Stimulated activated CD8-positive, alpha-beta memory T cell treated with anti-CD3 and anti-CD28 coated beads, Interleukin-7, amount 100 ng/mL, for 4 hours (primary cell): ENCODE data around the gene BCL2L13.

Experiments
- DNase-seq, 2 donors: peaks; one replicate each; pipeline ENCODE4 v3.0.0-alpha.2; 2020; ENCODE audit warnings: low read depth in 2 of 2

Gene BCL2L13

DNA sequence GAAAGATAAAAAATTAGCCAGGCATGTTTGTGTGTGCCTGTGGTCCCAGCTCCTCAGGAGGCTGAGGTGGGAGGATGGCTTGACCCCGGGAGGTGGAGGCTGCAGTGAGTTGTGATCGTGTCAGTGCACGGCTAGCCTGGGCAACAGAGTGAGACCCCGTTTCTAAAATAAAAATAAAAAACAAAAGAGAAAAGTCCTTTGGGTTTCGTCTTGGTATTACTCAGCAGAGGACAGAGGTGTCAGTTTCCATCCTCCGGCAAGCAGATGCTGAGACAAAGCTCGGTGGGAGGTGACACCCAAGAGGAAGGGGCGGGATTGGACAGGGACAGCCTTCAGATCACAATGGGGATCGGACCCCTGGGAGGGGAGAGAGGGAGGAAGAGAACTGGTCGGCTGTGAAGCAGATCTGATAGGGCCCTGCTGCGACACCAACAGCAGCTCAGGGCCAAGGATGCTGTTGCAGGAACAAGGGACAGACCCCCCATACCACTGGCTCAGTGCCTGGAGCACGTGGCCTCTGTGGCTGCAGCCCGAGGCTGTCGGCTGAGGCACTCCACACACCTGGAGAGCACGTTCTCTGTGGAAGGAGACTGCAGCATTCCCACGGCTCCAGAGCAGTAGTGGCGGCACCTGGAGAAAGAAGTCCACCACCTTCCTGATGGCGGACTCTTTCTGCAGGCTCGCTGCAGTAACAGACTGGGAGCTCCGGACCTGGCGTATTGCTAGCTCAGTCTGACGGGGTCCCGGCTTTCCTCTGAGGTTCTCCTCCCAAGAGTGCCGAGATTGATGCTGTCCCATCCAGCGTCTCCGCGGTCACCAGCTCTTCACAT is 140.9 kb downstream of the BCL2L13 start:
- DNase-seq: no peak

DNA sequence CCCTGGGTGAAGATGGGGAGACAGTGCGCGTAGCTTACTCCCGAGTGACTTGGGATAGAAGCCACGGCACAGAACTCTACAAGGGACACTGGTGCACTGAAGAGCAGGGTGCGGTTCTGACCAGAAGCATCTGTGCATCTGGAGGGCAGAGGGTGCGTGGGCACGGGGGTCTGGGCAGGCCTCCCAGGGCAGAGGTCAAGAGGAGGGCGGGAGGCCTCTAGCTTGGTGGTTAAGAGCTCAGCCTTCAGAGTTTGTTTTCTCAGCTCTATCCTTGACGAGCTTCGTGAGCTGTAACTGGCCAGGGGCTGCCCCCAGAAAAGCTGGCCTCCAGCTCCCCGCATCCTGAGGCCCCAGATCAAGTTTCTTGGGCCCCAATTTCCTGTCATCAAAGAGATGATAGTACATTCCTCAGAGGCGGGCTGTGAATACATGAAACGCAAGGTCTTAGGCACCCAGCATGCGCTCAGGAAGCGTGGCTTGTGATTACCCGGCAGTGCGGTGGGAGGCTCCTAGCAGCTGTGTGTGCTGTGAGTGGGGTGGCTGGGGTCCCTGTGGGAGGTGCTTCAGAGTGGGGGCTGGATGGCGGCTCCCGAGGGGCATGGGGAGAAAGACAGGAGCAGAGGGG is 141.7 kb downstream of the BCL2L13 start:
- DNase-seq: no peak
